GM21390 (cell line): Measurements from ENCODE around the gene HNRNPU.
A peak's percentile ranks its signal among the peaks of the same experiment; 100 is the strongest.
"Not testable (repeated sequence)": the region's sequence is repeated elsewhere in the genome, so short reads cannot be mapped to it uniquely, and the experiment has no call there.

ENCODE experiments used
- ATAC-seq: cut with Tn5 transposase; IDR thresholded peaks from one replicate; pipeline ENCODE4 v1.9.1; 2021; ENCODE audit not compliant: unreplicated experiment

Gene HNRNPU

GRCh38 chr1:244843148-244843978 lies 21.0 kb downstream of the HNRNPU start:
- no peak for ATAC-seq

- ATAC-seq, result no peak
Measured at GRCh38 chr1:244841273-244841927, 22.9 kb downstream of the HNRNPU start.

GRCh38 chr1:244840219-244840794 lies 24.0 kb downstream of the HNRNPU start:
- ATAC-seq, result no peak

- no peak for ATAC-seq
Measured at GRCh38 chr1:244839656-244840055, 24.7 kb downstream of the HNRNPU start.

GRCh38 chr1:244837597-244838258 lies 26.6 kb downstream of the HNRNPU start:
- no peak for ATAC-seq

- no peak for ATAC-seq
Measured at GRCh38 chr1:244836584-244836983, 27.8 kb downstream of the HNRNPU start.

- ATAC-seq, result no peak
Measured at GRCh38 chr1:244836135-244836521, 28.2 kb downstream of the HNRNPU start.

GRCh38 chr1:244835276-244836134 lies 28.8 kb downstream of the HNRNPU start, which contains the start of gene COX20:
Gene COX20, plus strand, starts transcription at chr1:244835658. Its CDS starts 57 bp downstream, at chr1:244835715.
- peak; percentile 64 for ATAC-seq

- peak; percentile 65 for ATAC-seq
Measured at GRCh38 chr1:244834543-244835275, 29.6 kb downstream of the HNRNPU start.

- ATAC-seq, result no peak
Measured at GRCh38 chr1:244833734-244834542, 30.4 kb downstream of the HNRNPU start.

GRCh38 chr1:244833260-244833659 lies 31.1 kb downstream of the HNRNPU start:
- ATAC-seq, result not testable (repeated sequence)

GRCh38 chr1:244830639-244831038 lies 33.7 kb downstream of the HNRNPU start:
- no peak for ATAC-seq

- ATAC-seq, result no peak
Measured at GRCh38 chr1:244826712-244827111, 37.6 kb downstream of the HNRNPU start.

GRCh38 chr1:244822878-244823277 lies 41.5 kb downstream of the HNRNPU start:
- ATAC-seq, result no peak

GRCh38 chr1:244821134-244821533 lies 43.2 kb downstream of the HNRNPU start:
- ATAC-seq, result no peak

- ATAC-seq, result no peak
Measured at GRCh38 chr1:244820131-244820530, 44.2 kb downstream of the HNRNPU start.

GRCh38 chr1:244817415-244817894 lies 46.9 kb downstream of the HNRNPU start:
- no peak for ATAC-seq

- no peak for ATAC-seq
Measured at GRCh38 chr1:244815600-244816099, 48.7 kb downstream of the HNRNPU start.

GRCh38 chr1:244813327-244813726 lies 51.0 kb downstream of the HNRNPU start:
- ATAC-seq, result no peak
